GM23338 (cell line): ENCODE measurements around the gene MAN1C1. TPM values are rescaled to one million over a fixed set of nuclear protein-coding genes. Genes with fewer than 3 reads are reported as not detected.

Source experiments
- ATAC-seq: fragments of 200-7000 bp; cut with Tn5 transposase; 3 replicates; pipeline ENCODE4 v1.9.1; 2020
- DNase-seq: peaks from one replicate; pipeline ENCODE4 v3.0.0-alpha.2; 2015; ENCODE audit warnings: low spot score
- H2AFZ ChIP-seq: fragments of 200-600 bp; sonication (generic); 2 replicates; pipeline ENCODE4 v1.8.0; 2016; ENCODE audit warnings: antibody characterized with exemption, mild to moderate bottlenecking, moderate library complexity
- H3F3A ChIP-seq: fragments of 200-600 bp; sonication (generic); replicated peaks from 2 replicates; pipeline ENCODE4 v1.8.0; 2017; ENCODE audit warnings: antibody characterized with exemption, mixed run types, low read depth
- H3K27ac ChIP-seq: fragments of 200-600 bp; sonication (generic); 2 replicates; pipeline ENCODE4 v1.6.1; 2016; ENCODE audit warnings: low read depth
- H3K27me3 ChIP-seq: fragments of 200-600 bp; sonication (generic); 2 replicates; pipeline ENCODE4 v1.8.0; 2016; ENCODE audit warnings: mild to moderate bottlenecking, mixed run types, moderate library complexity; ENCODE audit not compliant: insufficient read depth
- H3K36me3 ChIP-seq: fragments of 200-600 bp; sonication (generic); 2 replicates; pipeline ENCODE4 v1.8.0; 2016; ENCODE audit warnings: mild to moderate bottlenecking; ENCODE audit not compliant: insufficient read depth
- H3K4me1 ChIP-seq: fragments of 200-600 bp; sonication (generic); 2 replicates; pipeline ENCODE4 v1.8.0; 2016; ENCODE audit warnings: mild to moderate bottlenecking, moderate library complexity; ENCODE audit not compliant: insufficient read depth
- H3K4me2 ChIP-seq: fragments of 200-600 bp; sonication (generic); 2 replicates; pipeline ENCODE4 v1.7.1; 2017; ENCODE audit warnings: mixed run types
- H3K4me3 ChIP-seq: fragments of 200-600 bp; sonication (generic); 2 replicates; pipeline ENCODE4 v1.6.1; 2016; ENCODE audit warnings: mixed run types
- H3K79me2 ChIP-seq: fragments of 200-600 bp; sonication (generic); replicated peaks from 2 replicates; pipeline ENCODE4 v1.8.0; 2017; ENCODE audit warnings: mild to moderate bottlenecking; ENCODE audit not compliant: insufficient read depth
- H3K9me2 ChIP-seq: fragments of 200-600 bp; sonication (generic); 2 replicates; pipeline ENCODE4 v1.8.0; 2017; ENCODE audit not compliant: insufficient read depth
- H4K20me1 ChIP-seq: fragments of 200-600 bp; sonication (generic); replicated peaks from 2 replicates; pipeline ENCODE4 v1.8.0; 2017; ENCODE audit warnings: mild to moderate bottlenecking; ENCODE audit not compliant: insufficient read depth
- H3K27ac Mint-ChIP-seq: 2 replicates; pipeline ENCODE4 v1.8.0; 2020; ENCODE audit warnings: inconsistent platforms, mild to moderate bottlenecking, moderate library complexity, mixed read lengths
- H3K27me3 Mint-ChIP-seq: 3 replicates; pipeline ENCODE4 v1.8.0; 2022; ENCODE audit warnings: low read depth, mild to moderate bottlenecking, moderate library complexity, mixed read lengths, inconsistent platforms; ENCODE audit not compliant: insufficient read depth, poor library complexity
- H3K36me3 Mint-ChIP-seq: 3 replicates; pipeline ENCODE4 v1.8.0; 2021; ENCODE audit warnings: low read depth, mild to moderate bottlenecking, inconsistent platforms, moderate library complexity, mixed read lengths
- H3K4me1 Mint-ChIP-seq: 3 replicates; pipeline ENCODE4 v1.8.0; 2020; ENCODE audit warnings: mild to moderate bottlenecking, inconsistent platforms, mixed read lengths
- H3K4me3 Mint-ChIP-seq: 3 replicates; pipeline ENCODE4 v1.8.0; 2021; ENCODE audit warnings: moderate library complexity, mild to moderate bottlenecking, inconsistent platforms, mixed read lengths
- H3K9me3 Mint-ChIP-seq: 3 replicates; pipeline ENCODE4 v1.8.0; 2020; ENCODE audit warnings: moderate library complexity, mild to moderate bottlenecking, inconsistent platforms, mixed read lengths
- CREB1 ChIP-seq: fragments of 250-450 bp; sonication (Bioruptor Pico); IDR thresholded peaks from 2 replicates; pipeline ENCODE4 v1.5.0; 2020; ENCODE audit warnings: low read depth, mild to moderate bottlenecking, moderate library complexity
- CTCF ChIP-seq, 2 experiments: fragments of 200-600 bp in 1 of 2; sonication (generic) in 1 of 2; conservative IDR thresholded peaks; 2 replicates each; pipeline versions ENCODE4 v1.5.1 to v1.6.1; 2016 to 2017; ENCODE audit warnings: antibody characterized with exemption in 2 of 2, low read depth in 2 of 2, mild to moderate bottlenecking in 2 of 2, moderate library complexity in 1 of 2
- ETS1 ChIP-seq: IDR thresholded peaks from 2 replicates; pipeline ENCODE4 v1.6.1; 2016; ENCODE audit warnings: antibody characterized with exemption
- EZH2 ChIP-seq: fragments of 200-600 bp; sonication (generic); IDR thresholded peaks from one replicate; pipeline ENCODE4 v1.8.0; 2017; ENCODE audit warnings: antibody characterized with exemption, mild to moderate bottlenecking, low read depth; ENCODE audit not compliant: unreplicated experiment
- EZH2phosphoT487 ChIP-seq: fragments of 200-600 bp; sonication (generic); IDR thresholded peaks from one replicate; pipeline ENCODE4 v1.8.1; 2018; ENCODE audit warnings: antibody characterized with exemption; ENCODE audit not compliant: unreplicated experiment
- JUNB ChIP-seq: IDR thresholded peaks from one replicate; pipeline ENCODE4 v1.6.1; 2016; ENCODE audit warnings: antibody characterized with exemption; ENCODE audit not compliant: unreplicated experiment
- POLR2AphosphoS5 ChIP-seq: IDR thresholded peaks from 2 replicates; pipeline ENCODE4 v1.6.1; 2016; ENCODE audit warnings: antibody characterized with exemption, low read depth
- REST ChIP-seq: IDR thresholded peaks from one replicate; pipeline ENCODE4 v1.6.1; 2018; ENCODE audit warnings: antibody characterized with exemption; ENCODE audit not compliant: unreplicated experiment
- STAT1 ChIP-seq: IDR thresholded peaks from one replicate; pipeline ENCODE4 v1.6.1; 2016; ENCODE audit warnings: antibody characterized with exemption; ENCODE audit not compliant: unreplicated experiment
- ZNF114 ChIP-seq: fragments of 250-450 bp; sonication (Bioruptor Pico); IDR thresholded peaks from 2 replicates; pipeline ENCODE4 v1.5.0; 2020; ENCODE audit warnings: mild to moderate bottlenecking, moderate library complexity
- ZNF331 ChIP-seq: fragments of 250-450 bp; sonication (Bioruptor Pico); IDR thresholded peaks from 2 replicates; pipeline ENCODE4 v1.5.0; 2020; ENCODE audit warnings: low read depth, mild to moderate bottlenecking, moderate library complexity
- polyA plus RNA-seq: library from polyadenylated mRNA; unstranded; fragments of >200 nt; fragmentation: Nextera tagmentation; extraction: Ambion mirVana; gene quantifications from 2 replicates; pipeline ENCODE4 v1.2.1, GENCODE V29; 2016
- total RNA-seq: library from RNA; depleted of rRNA; stranded (reverse); fragments of >200 nt; shearing (Covaris generic); gene quantifications from 2 replicates; pipeline ENCODE4 v1.2.3, GENCODE V29; 2014

Gene MAN1C1
- total and polyA plus RNA-seq, 2 experiments from 2014 or later, result 5.4 to 13.6 TPM

- Histone ChIP-seq H4K20me1 (no peaks in the 10 kb centered on the region), H3K4me1 (no peaks in the 10 kb centered on the region), H3K4me2 (no peak overlapping the region), H3F3A (no peaks in the 10 kb centered on the region), H3K9me2 (peaks cover 5% of the 10 kb centered on the region; the same call in 1 of the 2 replicates), H3K36me3 (no peaks in the 10 kb centered on the region), H3K79me2 (no peaks in the 10 kb centered on the region), H3K4me3 (no peak overlapping the region), H2AFZ (no peak overlapping the region), H3K27me3 (no peaks in the 10 kb centered on the region), H3K27ac (no peak overlapping the region)
- H3K9me3 Mint-ChIP-seq, result peaks cover 10% of the 10 kb centered on the region; the same call in 2 of the 3 replicates
- ATAC-seq, result no peak
- peaks cover 9% of the 10 kb centered on the region for H3K27me3 Mint-ChIP-seq
- H3K4me3 Mint-ChIP-seq, result no peak overlapping the region
- H3K36me3 Mint-ChIP-seq, result no peaks in the 10 kb centered on the region
- H3K4me1 Mint-ChIP-seq, result no peaks in the 10 kb centered on the region
- DNase-seq, result no peak
- H3K27ac Mint-ChIP-seq, result no peak overlapping the region
- TF ChIP-seq ETS1, result no peak
- peak; percentile 84 for TF ChIP-seq ZNF331 (CRISPR knock-in tag)
Measured at GRCh38 chr1:25598879-25599278, 17.7 kb upstream of the MAN1C1 start.

- no peaks in the 10 kb centered on the region for H3K4me1 Mint-ChIP-seq
- no peak overlapping the region for H2AFZ ChIP-seq
- no peaks in the 10 kb centered on the region for H3K36me3 Mint-ChIP-seq
- H3K27me3 Mint-ChIP-seq, result peaks cover 6% of the 10 kb centered on the region
- no peak overlapping the region for H3K27ac Mint-ChIP-seq
- no peak for DNase-seq
- no peaks in the 10 kb centered on the region for H3K4me1 ChIP-seq
- no peak overlapping the region for H3K4me3 Mint-ChIP-seq
- peaks cover 10% of the 10 kb centered on the region; the same call in 2 of the 3 replicates for H3K9me3 Mint-ChIP-seq
- H3K4me3 ChIP-seq, result no peak overlapping the region
- no peak for ATAC-seq
- no peaks in the 10 kb centered on the region for H4K20me1 ChIP-seq
- peaks cover 3% of the 10 kb centered on the region; the same call in 1 of the 2 replicates for H3K9me2 ChIP-seq
- no peak overlapping the region for H3K4me2 ChIP-seq
- no peaks in the 10 kb centered on the region for H3F3A ChIP-seq
- H3K79me2 ChIP-seq, result no peaks in the 10 kb centered on the region
- H3K36me3 ChIP-seq, result no peaks in the 10 kb centered on the region
- no peaks in the 10 kb centered on the region for H3K27me3 ChIP-seq
- no peak overlapping the region for H3K27ac ChIP-seq
- TF ChIP-seq CTCF (conservative IDR thresholded peaks at IDR 0.05; ENCODE audit: low read depth in 2 of 2) (no peak), REST (no peak), EZH2 (no peak), ETS1 (no peak), ZNF331 (CRISPR knock-in tag) (no peak), POLR2AphosphoS5 (no peak), ZNF114 (CRISPR knock-in tag) (no peak), STAT1 (no peak), CREB1 (CRISPR knock-in tag) (no peak), JUNB (no peak), EZH2phosphoT487 (no peak)
Measured at GRCh38 chr1:25599969-25600610, 16.5 kb upstream of the MAN1C1 start.
